KOPT-K1 (cell line): ENCODE data around the gene WDFY1.

Experiments used
- H3K27ac ChIP-seq: fragments of 200-600 bp; sonication (generic); 2 replicates; pipeline ENCODE4 v1.5.1; 2016; ENCODE audit warnings: antibody characterized with exemption, mild to moderate bottlenecking, low read depth, low read length; ENCODE audit not compliant: poor library complexity, severe bottlenecking
- H3K36me3 ChIP-seq: fragments of 200-600 bp; sonication (generic); 2 replicates; pipeline ENCODE4 v1.5.1; 2017; ENCODE audit warnings: antibody characterized with exemption, mild to moderate bottlenecking, low read length, moderate library complexity; ENCODE audit not compliant: insufficient read depth
- H3K9me3 ChIP-seq: fragments of 200-600 bp; sonication (generic); 2 replicates; pipeline ENCODE4 v1.5.1; 2017; ENCODE audit warnings: antibody characterized with exemption, low read length, mild to moderate bottlenecking; ENCODE audit not compliant: insufficient read depth, poor library complexity, severe bottlenecking

The WDFY1 gene

GRCh38 chr2:223944703-223945531 is at the start of gene WDFY1:
Gene WDFY1, minus strand, starts transcription at chr2:223945335. Its CDS starts 51 bp downstream, at chr2:223945284.
- Histone ChIP-seq H3K9me3 (no peaks in the 10 kb centered on the region), H3K36me3 (no peaks in the 10 kb centered on the region), H3K27ac (peak within 1 kb of the TSS; percentile 72)

GRCh38 chr2:223994562-223995162 is 49.5 kb upstream of the WDFY1 start:
- H3K9me3 ChIP-seq: no peaks in the 10 kb centered on the region
- H3K36me3 ChIP-seq: no peaks in the 10 kb centered on the region
- H3K27ac ChIP-seq: no peak overlapping the region

- no peaks in the 10 kb centered on the region for H3K9me3 ChIP-seq
- H3K27ac ChIP-seq: no peak overlapping the region
- H3K36me3 ChIP-seq: no peaks in the 10 kb centered on the region
These were observed 48.6 kb upstream of the WDFY1 start for GRCh38 chr2:223993634-223994232.

GRCh38 chr2:223991611-223992010 is 46.5 kb upstream of the WDFY1 start:
- H3K9me3 ChIP-seq: no peaks in the 10 kb centered on the region
- no peak overlapping the region for H3K27ac ChIP-seq
- no peaks in the 10 kb centered on the region for H3K36me3 ChIP-seq

- H3K9me3 ChIP-seq: no peaks in the 10 kb centered on the region
- no peaks in the 10 kb centered on the region for H3K36me3 ChIP-seq
- no peak overlapping the region for H3K27ac ChIP-seq
These were observed 44.7 kb upstream of the WDFY1 start for GRCh38 chr2:223989856-223990232.

- no peak overlapping the region for H3K27ac ChIP-seq
- H3K36me3 ChIP-seq: no peaks in the 10 kb centered on the region
- H3K9me3 ChIP-seq: no peaks in the 10 kb centered on the region
These were observed 44.2 kb upstream of the WDFY1 start for GRCh38 chr2:223989206-223989855.

GRCh38 chr2:223981241-223981640 is 36.1 kb upstream of the WDFY1 start:
- no peaks in the 10 kb centered on the region for H3K9me3 ChIP-seq
- no peak overlapping the region for H3K27ac ChIP-seq
- H3K36me3 ChIP-seq: no peaks in the 10 kb centered on the region

GRCh38 chr2:223980803-223981202 is 35.7 kb upstream of the WDFY1 start:
- H3K9me3 ChIP-seq: no peaks in the 10 kb centered on the region
- no peak overlapping the region for H3K27ac ChIP-seq
- no peaks in the 10 kb centered on the region for H3K36me3 ChIP-seq

GRCh38 chr2:223980397-223980735 is 35.2 kb upstream of the WDFY1 start:
- H3K27ac ChIP-seq: no peak overlapping the region
- no peaks in the 10 kb centered on the region for H3K9me3 ChIP-seq
- H3K36me3 ChIP-seq: no peaks in the 10 kb centered on the region

GRCh38 chr2:223979730-223980396 is 34.7 kb upstream of the WDFY1 start:
- Histone ChIP-seq H3K27ac (no peak overlapping the region), H3K9me3 (no peaks in the 10 kb centered on the region), H3K36me3 (no peaks in the 10 kb centered on the region)

GRCh38 chr2:223978451-223978850 is 33.3 kb upstream of the WDFY1 start:
- Histone ChIP-seq H3K27ac (no peak overlapping the region), H3K36me3 (no peaks in the 10 kb centered on the region), H3K9me3 (no peaks in the 10 kb centered on the region)

GRCh38 chr2:223976635-223977226 is 31.6 kb upstream of the WDFY1 start:
- H3K9me3 ChIP-seq: no peaks in the 10 kb centered on the region
- H3K27ac ChIP-seq: no peak overlapping the region
- no peaks in the 10 kb centered on the region for H3K36me3 ChIP-seq

- Histone ChIP-seq H3K36me3 (peaks cover 11% of the 10 kb centered on the region), H3K9me3 (no peaks in the 10 kb centered on the region), H3K27ac (no peak overlapping the region)
These were observed 28.5 kb upstream of the WDFY1 start for GRCh38 chr2:223973606-223974005.

- Histone ChIP-seq H3K36me3 (peaks cover 20% of the 10 kb centered on the region), H3K27ac (no peak overlapping the region), H3K9me3 (no peaks in the 10 kb centered on the region)
These were observed 27.5 kb upstream of the WDFY1 start for GRCh38 chr2:223972656-223973102.
